ENCODE measurements around the gene IL1RAP.
"Not testable (repeated sequence)": the region's sequence is repeated elsewhere in the genome, so short reads cannot be mapped to it uniquely, and the experiment has no call there.

IL1RAP gene

GRCh38 chr3:190645932-190646460 lies 132.1 kb downstream of the IL1RAP start:
- Histone ChIP-seq H3K9me3 (ENCODE audit: low read length) (no peaks in the 10 kb centered on the region), H3K9ac (ENCODE audit: low read length) (no peak overlapping the region), H3K4me3 (ENCODE audit: low read depth in 1 of 2, low read length in 2 of 2) (no peak overlapping the region), H3K27ac (ENCODE audit: low read depth, low read length) (no peak overlapping the region), H3K36me3 (ENCODE audit: insufficient read depth, low read length) (no peaks in the 10 kb centered on the region), H3K4me1 (ENCODE audit: insufficient read depth, low read length) (no peaks in the 10 kb centered on the region), H3K27me3 (ENCODE audit: control insufficient read depth in 1 of 2, insufficient read depth in 2 of 2, low read length in 2 of 2) (no peaks in the 10 kb centered on the region)

GRCh38 chr3:190646996-190647395 lies 133.1 kb downstream of the IL1RAP start:
- no peak overlapping the region for H3K4me3 ChIP-seq (ENCODE audit: low read depth in 1 of 2, low read length in 2 of 2)
- H3K27me3 ChIP-seq (ENCODE audit: control insufficient read depth in 1 of 2, insufficient read depth in 2 of 2, low read length in 2 of 2), result no peaks in the 10 kb centered on the region
- H3K27ac ChIP-seq (ENCODE audit: low read depth, low read length), result no peak overlapping the region
- H3K36me3 ChIP-seq (ENCODE audit: insufficient read depth, low read length), result no peaks in the 10 kb centered on the region
- no peaks in the 10 kb centered on the region for H3K9me3 ChIP-seq (ENCODE audit: low read length)
- H3K4me1 ChIP-seq (ENCODE audit: insufficient read depth, low read length), result no peaks in the 10 kb centered on the region
- no peak overlapping the region for H3K9ac ChIP-seq (ENCODE audit: low read length)

- H3K27me3 ChIP-seq (ENCODE audit: control insufficient read depth in 1 of 2, insufficient read depth in 2 of 2, low read length in 2 of 2), result no peaks in the 10 kb centered on the region
- H3K27ac ChIP-seq (ENCODE audit: low read depth, low read length), result no peak overlapping the region
- H3K4me3 ChIP-seq (ENCODE audit: low read depth in 1 of 2, low read length in 2 of 2), result no peak overlapping the region
- H3K9ac ChIP-seq (ENCODE audit: low read length), result no peak overlapping the region
- H3K9me3 ChIP-seq (ENCODE audit: low read length), result no peaks in the 10 kb centered on the region
- no peaks in the 10 kb centered on the region for H3K36me3 ChIP-seq (ENCODE audit: insufficient read depth, low read length)
- no peaks in the 10 kb centered on the region for H3K4me1 ChIP-seq (ENCODE audit: insufficient read depth, low read length)
Observed at GRCh38 chr3:190655933-190656332, 142.0 kb downstream of the IL1RAP start.

- Histone ChIP-seq H3K27me3 (ENCODE audit: control insufficient read depth in 1 of 2, insufficient read depth in 2 of 2, low read length in 2 of 2) (no peaks in the 10 kb centered on the region), H3K36me3 (ENCODE audit: insufficient read depth, low read length) (no peaks in the 10 kb centered on the region), H3K4me3 (ENCODE audit: low read depth in 1 of 2, low read length in 2 of 2) (no peak overlapping the region), H3K9ac (ENCODE audit: low read length) (no peak overlapping the region), H3K9me3 (ENCODE audit: low read length) (no peaks in the 10 kb centered on the region), H3K4me1 (ENCODE audit: insufficient read depth, low read length) (no peaks in the 10 kb centered on the region), H3K27ac (ENCODE audit: low read depth, low read length) (no peak overlapping the region)
Observed at GRCh38 chr3:190658106-190658505, 144.2 kb downstream of the IL1RAP start.

GRCh38 chr3:190666821-190667220 lies 152.9 kb downstream of the IL1RAP start:
- Histone ChIP-seq H3K4me3 (ENCODE audit: low read depth in 1 of 2, low read length in 2 of 2) (no peak overlapping the region), H3K36me3 (ENCODE audit: insufficient read depth, low read length) (no peaks in the 10 kb centered on the region), H3K4me1 (ENCODE audit: insufficient read depth, low read length) (no peaks in the 10 kb centered on the region), H3K9ac (ENCODE audit: low read length) (no peak overlapping the region), H3K27ac (ENCODE audit: low read depth, low read length) (no peak overlapping the region), H3K27me3 (ENCODE audit: control insufficient read depth in 1 of 2, insufficient read depth in 2 of 2, low read length in 2 of 2) (no peaks in the 10 kb centered on the region), H3K9me3 (ENCODE audit: low read length) (no peaks in the 10 kb centered on the region)

- no peaks in the 10 kb centered on the region for H3K9me3 ChIP-seq (ENCODE audit: low read length)
- no peaks in the 10 kb centered on the region for H3K36me3 ChIP-seq (ENCODE audit: insufficient read depth, low read length)
- no peaks in the 10 kb centered on the region for H3K4me1 ChIP-seq (ENCODE audit: insufficient read depth, low read length)
- H3K9ac ChIP-seq (ENCODE audit: low read length), result no peak overlapping the region
- no peaks in the 10 kb centered on the region for H3K27me3 ChIP-seq (ENCODE audit: control insufficient read depth in 1 of 2, insufficient read depth in 2 of 2, low read length in 2 of 2)
- H3K27ac ChIP-seq (ENCODE audit: low read depth, low read length), result no peak overlapping the region
- H3K4me3 ChIP-seq (ENCODE audit: low read depth in 1 of 2, low read length in 2 of 2), result no peak overlapping the region
Observed at GRCh38 chr3:190671658-190672057, 157.8 kb downstream of the IL1RAP start.

- Histone ChIP-seq H3K4me3 (ENCODE audit: low read depth in 1 of 2, low read length in 2 of 2) (no peak overlapping the region), H3K9ac (ENCODE audit: low read length) (no peak overlapping the region), H3K36me3 (ENCODE audit: insufficient read depth, low read length) (no peaks in the 10 kb centered on the region), H3K4me1 (ENCODE audit: insufficient read depth, low read length) (no peaks in the 10 kb centered on the region), H3K27ac (ENCODE audit: low read depth, low read length) (no peak overlapping the region), H3K27me3 (ENCODE audit: control insufficient read depth in 1 of 2, insufficient read depth in 2 of 2, low read length in 2 of 2) (no peaks in the 10 kb centered on the region), H3K9me3 (ENCODE audit: low read length) (no peaks in the 10 kb centered on the region)
Observed at GRCh38 chr3:190673148-190673547, 159.3 kb downstream of the IL1RAP start.

- H3K4me3 ChIP-seq (ENCODE audit: low read depth in 1 of 2, low read length in 2 of 2), result no peak overlapping the region
Observed at GRCh38 chr3:190676481-190676880, 162.6 kb downstream of the IL1RAP start.

GRCh38 chr3:190677001-190677400 lies 163.1 kb downstream of the IL1RAP start:
- Histone ChIP-seq H3K27ac (ENCODE audit: low read depth, low read length) (no peak overlapping the region), H3K4me1 (ENCODE audit: insufficient read depth, low read length) (no peaks in the 10 kb centered on the region), H3K4me3 (ENCODE audit: low read depth in 1 of 2, low read length in 2 of 2) (no peak overlapping the region), H3K9me3 (ENCODE audit: low read length) (no peaks in the 10 kb centered on the region), H3K27me3 (ENCODE audit: control insufficient read depth in 1 of 2, insufficient read depth in 2 of 2, low read length in 2 of 2) (no peaks in the 10 kb centered on the region), H3K36me3 (ENCODE audit: insufficient read depth, low read length) (no peaks in the 10 kb centered on the region), H3K9ac (ENCODE audit: low read length) (no peak overlapping the region)

More at GRCh38 chr3:190676481-190676880, 162.6 kb downstream of the IL1RAP start:
- no peak overlapping the region for H3K9ac ChIP-seq (ENCODE audit: low read length)
- no peaks in the 10 kb centered on the region for H3K9me3 ChIP-seq (ENCODE audit: low read length)
- no peak overlapping the region for H3K27ac ChIP-seq (ENCODE audit: low read depth, low read length)
- no peaks in the 10 kb centered on the region for H3K36me3 ChIP-seq (ENCODE audit: insufficient read depth, low read length)
- no peaks in the 10 kb centered on the region for H3K4me1 ChIP-seq (ENCODE audit: insufficient read depth, low read length)
- H3K27me3 ChIP-seq (ENCODE audit: control insufficient read depth in 1 of 2, insufficient read depth in 2 of 2, low read length in 2 of 2), result no peaks in the 10 kb centered on the region

- H3K36me3 ChIP-seq (ENCODE audit: insufficient read depth, low read length); H3K4me3 ChIP-seq (ENCODE audit: low read depth in 1 of 2, low read length in 2 of 2); H3K27me3 ChIP-seq (ENCODE audit: control insufficient read depth in 1 of 2, insufficient read depth in 2 of 2, low read length in 2 of 2); H3K4me1 ChIP-seq (ENCODE audit: insufficient read depth, low read length); H3K9me3 ChIP-seq (ENCODE audit: low read length); H3K9ac ChIP-seq (ENCODE audit: low read length); H3K27ac ChIP-seq (ENCODE audit: low read depth, low read length): not testable (repeated sequence)
Observed at GRCh38 chr3:190677868-190678267, 164.0 kb downstream of the IL1RAP start.

- Histone ChIP-seq H3K27me3 (ENCODE audit: control insufficient read depth in 1 of 2, insufficient read depth in 2 of 2, low read length in 2 of 2) (no peaks in the 10 kb centered on the region), H3K4me1 (ENCODE audit: insufficient read depth, low read length) (no peaks in the 10 kb centered on the region), H3K9ac (ENCODE audit: low read length) (no peak overlapping the region), H3K4me3 (ENCODE audit: low read depth in 1 of 2, low read length in 2 of 2) (no peak overlapping the region), H3K27ac (ENCODE audit: low read depth, low read length) (no peak overlapping the region), H3K9me3 (ENCODE audit: low read length) (no peaks in the 10 kb centered on the region), H3K36me3 (ENCODE audit: insufficient read depth, low read length) (no peaks in the 10 kb centered on the region)
Observed at GRCh38 chr3:190680691-190681090, 166.8 kb downstream of the IL1RAP start.

GRCh38 chr3:190684776-190685175 lies 170.9 kb downstream of the IL1RAP start:
- H3K4me1 ChIP-seq (ENCODE audit: insufficient read depth, low read length), result no peaks in the 10 kb centered on the region
- no peaks in the 10 kb centered on the region for H3K36me3 ChIP-seq (ENCODE audit: insufficient read depth, low read length)
- no peaks in the 10 kb centered on the region for H3K9me3 ChIP-seq (ENCODE audit: low read length)
- H3K27me3 ChIP-seq (ENCODE audit: control insufficient read depth in 1 of 2, insufficient read depth in 2 of 2, low read length in 2 of 2), result no peaks in the 10 kb centered on the region
- no peak overlapping the region for H3K9ac ChIP-seq (ENCODE audit: low read length)
- H3K27ac ChIP-seq (ENCODE audit: low read depth, low read length), result no peak overlapping the region
- H3K4me3 ChIP-seq (ENCODE audit: low read depth in 1 of 2, low read length in 2 of 2), result no peak overlapping the region

Data from muscle layer of colon (tissue), 2 donors.